ENCODE measurements around the gene PHLDB3. TPM values are rescaled to one million over a fixed set of nuclear protein-coding genes. Genes with fewer than 3 reads are reported as not detected.

Gene PHLDB3
- total and polyA plus RNA-seq, 2 of the 13 experiments (the other 11 are each of a cell fraction or from before 2014, with no cell fraction given): 11.3 to 14.5 TPM

DNA sequence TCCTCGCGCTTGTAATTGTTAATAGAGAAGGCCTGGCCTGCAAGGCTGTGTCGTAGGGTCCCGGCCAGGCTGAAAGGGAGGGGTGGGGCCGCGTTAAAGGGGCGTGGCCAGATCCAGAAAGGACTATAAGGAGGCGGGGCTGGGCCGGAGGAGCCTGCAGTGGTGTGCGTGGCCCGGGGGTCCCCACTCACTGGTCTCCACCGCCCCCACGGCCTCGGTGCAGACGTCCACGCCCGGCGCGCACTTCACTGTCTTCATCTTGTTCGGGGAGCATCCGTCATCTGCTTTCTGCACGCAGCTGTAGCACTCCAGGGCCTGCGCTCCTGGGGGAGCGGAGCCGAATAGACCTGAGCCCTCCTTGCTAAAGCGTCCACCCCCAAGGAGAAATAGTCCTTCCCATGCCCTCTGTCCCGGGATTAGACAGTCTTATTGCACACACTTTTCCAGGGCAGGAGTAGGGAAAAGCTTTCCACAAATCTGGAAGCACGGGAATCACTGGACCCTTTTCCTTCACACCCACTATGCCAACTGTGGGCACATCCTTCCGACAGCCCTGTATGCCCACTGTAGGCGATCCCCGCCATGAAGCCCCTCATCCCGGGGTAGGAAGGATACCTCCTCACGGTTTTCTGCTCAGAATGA, 40.3 kb downstream of the PHLDB3 start (continued):
- TF ChIP-seq TFDP2 (CRISPR knock-in tag; IDR thresholded peaks at IDR 0.05) (no peak), SIX4 (CRISPR knock-in tag; IDR thresholded peaks at IDR 0.05) (no peak), ZMYM3 (CRISPR knock-in tag; IDR thresholded peaks at IDR 0.05) (no peak), TMF1 (CRISPR knock-in tag; IDR thresholded peaks at IDR 0.05; ENCODE audit: low read depth) (no peak), ZNF619 (CRISPR knock-in tag; IDR thresholded peaks at IDR 0.05) (no peak), ZNF709 (CRISPR knock-in tag; IDR thresholded peaks at IDR 0.05) (no peak), ZNF672 (CRISPR knock-in tag; IDR thresholded peaks at IDR 0.05) (no peak)
- TF ChIP-seq, protein P1, sequence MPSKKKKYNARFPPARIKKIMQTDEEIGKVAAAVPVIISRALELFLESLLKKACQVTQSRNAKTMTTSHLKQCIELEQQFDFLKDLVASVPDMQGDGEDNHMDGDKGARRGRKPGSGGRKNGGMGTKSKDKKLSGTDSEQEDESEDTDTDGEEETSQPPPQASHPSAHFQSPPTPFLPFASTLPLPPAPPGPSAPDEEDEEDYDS (CRISPR knock-in tag; IDR thresholded peaks at IDR 0.05): peak; percentile 52; the same call in 1 of the 2 replicates
- TF ChIP-seq, protein P2, sequence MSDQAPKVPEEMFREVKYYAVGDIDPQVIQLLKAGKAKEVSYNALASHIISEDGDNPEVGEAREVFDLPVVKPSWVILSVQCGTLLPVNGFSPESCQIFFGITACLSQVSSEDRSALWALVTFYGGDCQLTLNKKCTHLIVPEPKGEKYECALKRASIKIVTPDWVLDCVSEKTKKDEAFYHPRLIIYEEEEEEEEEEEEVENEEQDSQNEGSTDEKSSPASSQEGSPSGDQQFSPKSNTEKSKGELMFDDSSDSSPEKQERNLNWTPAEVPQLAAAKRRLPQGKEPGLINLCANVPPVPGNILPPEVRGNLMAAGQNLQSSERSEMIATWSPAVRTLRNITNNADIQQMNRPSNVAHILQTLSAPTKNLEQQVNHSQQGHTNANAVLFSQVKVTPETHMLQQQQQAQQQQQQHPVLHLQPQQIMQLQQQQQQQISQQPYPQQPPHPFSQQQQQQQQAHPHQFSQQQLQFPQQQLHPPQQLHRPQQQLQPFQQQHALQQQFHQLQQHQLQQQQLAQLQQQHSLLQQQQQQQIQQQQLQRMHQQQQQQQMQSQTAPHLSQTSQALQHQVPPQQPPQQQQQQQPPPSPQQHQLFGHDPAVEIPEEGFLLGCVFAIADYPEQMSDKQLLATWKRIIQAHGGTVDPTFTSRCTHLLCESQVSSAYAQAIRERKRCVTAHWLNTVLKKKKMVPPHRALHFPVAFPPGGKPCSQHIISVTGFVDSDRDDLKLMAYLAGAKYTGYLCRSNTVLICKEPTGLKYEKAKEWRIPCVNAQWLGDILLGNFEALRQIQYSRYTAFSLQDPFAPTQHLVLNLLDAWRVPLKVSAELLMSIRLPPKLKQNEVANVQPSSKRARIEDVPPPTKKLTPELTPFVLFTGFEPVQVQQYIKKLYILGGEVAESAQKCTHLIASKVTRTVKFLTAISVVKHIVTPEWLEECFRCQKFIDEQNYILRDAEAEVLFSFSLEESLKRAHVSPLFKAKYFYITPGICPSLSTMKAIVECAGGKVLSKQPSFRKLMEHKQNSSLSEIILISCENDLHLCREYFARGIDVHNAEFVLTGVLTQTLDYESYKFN (CRISPR knock-in tag; conservative IDR thresholded peaks at IDR 0.05): no peak
